ENCODE measurements around the gene NUDT22. TPM values are rescaled to one million over a fixed set of nuclear protein-coding genes. Genes with fewer than 3 reads are reported as not detected.

Gene NUDT22
- total and polyA plus RNA-seq, 2 of the 8 experiments (the other 6 are each of a cell fraction or from before 2014, with no cell fraction given), result 43.4 to 69.0 TPM

DNA sequence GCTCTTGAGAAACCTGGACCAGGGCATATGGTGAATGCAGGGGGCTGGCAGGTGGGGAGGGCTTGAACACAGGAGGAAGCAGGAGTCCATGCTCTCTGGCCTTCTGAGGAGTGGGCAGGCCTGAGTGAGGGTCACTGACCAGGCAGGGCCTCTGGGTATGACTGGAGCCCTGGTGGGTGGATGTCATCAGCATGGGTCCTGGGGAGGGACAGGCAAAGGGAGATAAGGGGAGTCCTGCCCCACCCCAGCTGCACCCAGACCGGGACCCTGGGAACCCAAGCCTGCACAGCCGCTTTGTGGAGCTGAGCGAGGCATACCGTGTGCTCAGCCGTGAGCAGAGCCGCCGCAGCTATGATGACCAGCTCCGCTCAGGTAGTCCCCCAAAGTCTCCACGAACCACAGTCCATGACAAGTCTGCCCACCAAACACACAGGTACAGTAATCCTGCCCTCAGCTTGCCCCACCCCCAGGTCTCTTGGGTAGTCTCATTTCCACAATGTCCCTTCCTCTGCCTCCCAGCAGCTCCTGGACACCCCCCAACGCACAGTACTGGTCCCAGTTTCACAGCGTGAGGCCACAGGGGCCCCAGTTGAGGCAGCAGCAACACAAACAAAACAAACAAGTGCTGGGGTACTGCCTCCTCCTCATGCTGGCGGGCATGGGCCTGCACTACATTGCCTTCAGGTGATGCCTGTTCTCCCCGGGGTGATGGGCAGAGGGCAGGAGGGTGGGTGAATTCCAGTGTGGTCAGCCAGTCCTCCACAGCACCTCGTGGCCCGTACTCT lies 6.3 kb downstream of the NUDT22 start (continued):
- TF ChIP-seq, protein P1, sequence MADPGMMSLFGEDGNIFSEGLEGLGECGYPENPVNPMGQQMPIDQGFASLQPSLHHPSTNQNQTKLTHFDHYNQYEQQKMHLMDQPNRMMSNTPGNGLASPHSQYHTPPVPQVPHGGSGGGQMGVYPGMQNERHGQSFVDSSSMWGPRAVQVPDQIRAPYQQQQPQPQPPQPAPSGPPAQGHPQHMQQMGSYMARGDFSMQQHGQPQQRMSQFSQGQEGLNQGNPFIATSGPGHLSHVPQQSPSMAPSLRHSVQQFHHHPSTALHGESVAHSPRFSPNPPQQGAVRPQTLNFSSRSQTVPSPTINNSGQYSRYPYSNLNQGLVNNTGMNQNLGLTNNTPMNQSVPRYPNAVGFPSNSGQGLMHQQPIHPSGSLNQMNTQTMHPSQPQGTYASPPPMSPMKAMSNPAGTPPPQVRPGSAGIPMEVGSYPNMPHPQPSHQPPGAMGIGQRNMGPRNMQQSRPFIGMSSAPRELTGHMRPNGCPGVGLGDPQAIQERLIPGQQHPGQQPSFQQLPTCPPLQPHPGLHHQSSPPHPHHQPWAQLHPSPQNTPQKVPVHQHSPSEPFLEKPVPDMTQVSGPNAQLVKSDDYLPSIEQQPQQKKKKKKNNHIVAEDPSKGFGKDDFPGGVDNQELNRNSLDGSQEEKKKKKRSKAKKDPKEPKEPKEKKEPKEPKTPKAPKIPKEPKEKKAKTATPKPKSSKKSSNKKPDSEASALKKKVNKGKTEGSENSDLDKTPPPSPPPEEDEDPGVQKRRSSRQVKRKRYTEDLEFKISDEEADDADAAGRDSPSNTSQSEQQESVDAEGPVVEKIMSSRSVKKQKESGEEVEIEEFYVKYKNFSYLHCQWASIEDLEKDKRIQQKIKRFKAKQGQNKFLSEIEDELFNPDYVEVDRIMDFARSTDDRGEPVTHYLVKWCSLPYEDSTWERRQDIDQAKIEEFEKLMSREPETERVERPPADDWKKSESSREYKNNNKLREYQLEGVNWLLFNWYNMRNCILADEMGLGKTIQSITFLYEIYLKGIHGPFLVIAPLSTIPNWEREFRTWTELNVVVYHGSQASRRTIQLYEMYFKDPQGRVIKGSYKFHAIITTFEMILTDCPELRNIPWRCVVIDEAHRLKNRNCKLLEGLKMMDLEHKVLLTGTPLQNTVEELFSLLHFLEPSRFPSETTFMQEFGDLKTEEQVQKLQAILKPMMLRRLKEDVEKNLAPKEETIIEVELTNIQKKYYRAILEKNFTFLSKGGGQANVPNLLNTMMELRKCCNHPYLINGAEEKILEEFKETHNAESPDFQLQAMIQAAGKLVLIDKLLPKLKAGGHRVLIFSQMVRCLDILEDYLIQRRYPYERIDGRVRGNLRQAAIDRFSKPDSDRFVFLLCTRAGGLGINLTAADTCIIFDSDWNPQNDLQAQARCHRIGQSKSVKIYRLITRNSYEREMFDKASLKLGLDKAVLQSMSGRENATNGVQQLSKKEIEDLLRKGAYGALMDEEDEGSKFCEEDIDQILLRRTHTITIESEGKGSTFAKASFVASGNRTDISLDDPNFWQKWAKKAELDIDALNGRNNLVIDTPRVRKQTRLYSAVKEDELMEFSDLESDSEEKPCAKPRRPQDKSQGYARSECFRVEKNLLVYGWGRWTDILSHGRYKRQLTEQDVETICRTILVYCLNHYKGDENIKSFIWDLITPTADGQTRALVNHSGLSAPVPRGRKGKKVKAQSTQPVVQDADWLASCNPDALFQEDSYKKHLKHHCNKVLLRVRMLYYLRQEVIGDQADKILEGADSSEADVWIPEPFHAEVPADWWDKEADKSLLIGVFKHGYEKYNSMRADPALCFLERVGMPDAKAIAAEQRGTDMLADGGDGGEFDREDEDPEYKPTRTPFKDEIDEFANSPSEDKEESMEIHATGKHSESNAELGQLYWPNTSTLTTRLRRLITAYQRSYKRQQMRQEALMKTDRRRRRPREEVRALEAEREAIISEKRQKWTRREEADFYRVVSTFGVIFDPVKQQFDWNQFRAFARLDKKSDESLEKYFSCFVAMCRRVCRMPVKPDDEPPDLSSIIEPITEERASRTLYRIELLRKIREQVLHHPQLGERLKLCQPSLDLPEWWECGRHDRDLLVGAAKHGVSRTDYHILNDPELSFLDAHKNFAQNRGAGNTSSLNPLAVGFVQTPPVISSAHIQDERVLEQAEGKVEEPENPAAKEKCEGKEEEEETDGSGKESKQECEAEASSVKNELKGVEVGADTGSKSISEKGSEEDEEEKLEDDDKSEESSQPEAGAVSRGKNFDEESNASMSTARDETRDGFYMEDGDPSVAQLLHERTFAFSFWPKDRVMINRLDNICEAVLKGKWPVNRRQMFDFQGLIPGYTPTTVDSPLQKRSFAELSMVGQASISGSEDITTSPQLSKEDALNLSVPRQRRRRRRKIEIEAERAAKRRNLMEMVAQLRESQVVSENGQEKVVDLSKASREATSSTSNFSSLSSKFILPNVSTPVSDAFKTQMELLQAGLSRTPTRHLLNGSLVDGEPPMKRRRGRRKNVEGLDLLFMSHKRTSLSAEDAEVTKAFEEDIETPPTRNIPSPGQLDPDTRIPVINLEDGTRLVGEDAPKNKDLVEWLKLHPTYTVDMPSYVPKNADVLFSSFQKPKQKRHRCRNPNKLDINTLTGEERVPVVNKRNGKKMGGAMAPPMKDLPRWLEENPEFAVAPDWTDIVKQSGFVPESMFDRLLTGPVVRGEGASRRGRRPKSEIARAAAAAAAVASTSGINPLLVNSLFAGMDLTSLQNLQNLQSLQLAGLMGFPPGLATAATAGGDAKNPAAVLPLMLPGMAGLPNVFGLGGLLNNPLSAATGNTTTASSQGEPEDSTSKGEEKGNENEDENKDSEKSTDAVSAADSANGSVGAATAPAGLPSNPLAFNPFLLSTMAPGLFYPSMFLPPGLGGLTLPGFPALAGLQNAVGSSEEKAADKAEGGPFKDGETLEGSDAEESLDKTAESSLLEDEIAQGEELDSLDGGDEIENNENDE (IDR thresholded peaks at IDR 0.05; ENCODE audit: insufficient replicate concordance, low read length), result no peak
- TF ChIP-seq SP4 (IDR thresholded peaks at IDR 0.05; ENCODE audit: low read length) (no peak), TEAD4 (IDR thresholded peaks at IDR 0.05; ENCODE audit: low read depth, low read length) (no peak)

Data from H1 (cell line).